T-helper 2 cell treated with Interferon-gamma antibody and Interleukin-4, amounts not matched to agents 5 μg/mL and 100 μg/mL, for 36 hours (primary cell): Measurements from ENCODE around the gene CDC123.
"Not testable (repeated sequence)": the region's sequence is repeated elsewhere in the genome, so short reads cannot be mapped to it uniquely, and the experiment has no call there.

Experiments used
- DNase-seq: peaks from one replicate; pipeline ENCODE4 v3.0.0; 2021; ENCODE audit warnings: low spot score
- H3K27ac Mint-ChIP-seq: one replicate; pipeline ENCODE4 v1.8.0; 2021; ENCODE audit warnings: mild to moderate bottlenecking, mixed read lengths
- H3K27me3 Mint-ChIP-seq: one replicate; pipeline ENCODE4 v1.8.0; 2021; ENCODE audit warnings: low read depth, mixed read lengths
- H3K36me3 Mint-ChIP-seq: one replicate; pipeline ENCODE4 v1.8.0; 2021; ENCODE audit warnings: low read depth, mixed read lengths
- H3K4me1 Mint-ChIP-seq: one replicate; pipeline ENCODE4 v1.8.0; 2021; ENCODE audit warnings: low read depth, mixed read lengths
- H3K4me3 Mint-ChIP-seq: one replicate; pipeline ENCODE4 v1.8.0; 2022; ENCODE audit warnings: mild to moderate bottlenecking, moderate library complexity, mixed read lengths
- H3K9me3 Mint-ChIP-seq: one replicate; pipeline ENCODE4 v1.8.0; 2021; ENCODE audit warnings: mixed read lengths

CDC123 gene

DNA sequence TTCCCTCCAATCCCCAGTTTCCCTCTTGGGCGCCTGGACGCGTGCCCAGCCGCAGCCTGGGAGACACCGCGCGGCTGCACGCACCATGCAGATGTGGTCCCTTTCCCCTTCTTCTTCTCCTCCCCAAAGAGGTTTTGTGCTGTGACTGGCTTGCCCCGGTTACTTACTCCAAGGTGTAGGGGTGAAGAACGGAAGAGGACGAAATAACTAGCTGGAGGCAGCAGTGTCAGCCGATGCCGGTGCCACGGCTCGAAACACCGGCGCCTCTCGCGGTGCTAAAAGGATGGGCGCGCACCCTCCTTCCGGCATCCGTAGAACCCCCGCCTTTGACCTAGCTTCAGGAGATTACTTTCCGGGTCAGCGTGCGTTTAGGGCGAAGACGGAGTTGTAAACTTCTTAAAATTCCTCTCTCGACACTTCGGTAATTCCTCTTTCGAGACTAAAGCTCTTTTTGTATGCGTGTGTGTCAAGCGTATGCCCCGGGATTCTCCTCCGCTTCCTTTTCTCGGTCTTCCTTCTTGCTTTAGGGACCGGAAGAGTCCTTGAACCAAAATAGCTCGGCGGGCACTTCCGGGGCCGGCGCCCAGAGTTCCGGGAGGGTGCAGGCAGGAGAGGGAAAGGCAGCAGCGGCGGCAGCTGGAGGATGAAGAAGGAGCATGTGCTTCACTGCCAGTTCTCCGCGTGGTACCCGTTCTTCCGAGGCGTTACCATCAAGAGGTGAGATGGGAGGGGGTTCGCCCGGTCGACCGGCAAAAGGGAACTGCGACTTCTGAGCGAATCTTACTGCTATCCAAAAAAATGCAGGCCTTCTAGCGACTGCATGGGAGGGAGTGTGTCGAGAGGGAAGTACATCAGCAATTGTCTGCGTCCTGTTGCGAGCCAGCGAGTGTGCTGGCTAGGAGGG, at the start of gene CDC123, which contains the start of gene NUDT5:
Gene CDC123, plus strand, starts transcription at position 586 of the 904 bp plus-strand sequence. Its CDS starts 58 bp downstream, at position 644.
Gene NUDT5, minus strand, starts transcription at position 289 of the 904 bp plus-strand sequence. CDS start 9,600 bp downstream, outside the sequence.
- H3K27ac Mint-ChIP-seq, result peak within 1 kb of the TSS; percentile 98
- DNase-seq, result peak; percentile 85
- peaks cover 33% of the 10 kb centered on the region for H3K36me3 Mint-ChIP-seq
- H3K9me3 Mint-ChIP-seq, result no peaks in the 10 kb centered on the region
- H3K4me3 Mint-ChIP-seq, result peak within 1 kb of the TSS; percentile 90
- H3K4me1 Mint-ChIP-seq, result peaks cover 38% of the 10 kb centered on the region
- H3K27me3 Mint-ChIP-seq, result no peaks in the 10 kb centered on the region

DNA sequence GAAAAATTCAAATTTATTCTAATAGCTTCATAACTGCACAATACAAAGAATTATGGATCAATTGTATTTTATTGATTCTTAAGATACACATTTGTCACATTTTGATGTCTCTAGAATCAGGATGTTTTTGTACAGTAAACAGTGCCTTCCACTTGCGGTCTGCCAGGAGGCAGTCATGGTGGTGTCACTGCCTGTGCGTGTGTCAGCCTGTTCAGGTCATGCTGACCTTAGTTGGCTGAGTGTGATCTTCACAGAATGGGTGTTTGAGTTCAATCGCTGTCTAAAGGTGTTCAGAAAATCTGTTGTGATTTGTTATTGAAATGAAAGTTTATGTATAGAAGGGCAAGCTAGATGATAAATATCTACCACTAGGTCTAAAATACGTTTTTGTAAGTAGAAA, 45.8 kb upstream of the CDC123 start:
- Mint-ChIP-seq H3K27ac (no peak overlapping the region), H3K4me1 (peaks cover 3% of the 10 kb centered on the region), H3K4me3 (no peak overlapping the region), H3K27me3 (no peaks in the 10 kb centered on the region), H3K36me3 (peaks cover 31% of the 10 kb centered on the region), H3K9me3 (no peaks in the 10 kb centered on the region)
- no peak for DNase-seq

DNA sequence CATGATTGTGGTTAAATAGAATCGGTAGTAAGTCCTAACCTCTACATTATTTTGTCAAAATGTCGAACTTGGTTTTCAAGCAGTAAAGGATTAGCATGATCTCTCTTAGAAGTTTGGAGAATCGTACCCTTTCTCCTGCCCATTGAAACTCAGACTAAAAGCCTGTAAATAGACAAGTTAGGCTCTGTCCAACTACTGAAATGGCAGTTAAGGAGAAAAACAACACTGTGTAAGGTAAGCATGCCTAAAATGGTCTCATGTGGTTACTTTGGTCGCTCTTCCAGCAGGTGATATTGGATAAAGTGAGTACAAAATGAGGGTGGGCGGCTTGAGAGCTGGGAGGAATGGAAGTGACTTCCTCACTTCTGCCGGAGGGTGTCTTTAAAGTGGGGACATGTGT, 41.5 kb upstream of the CDC123 start:
- Mint-ChIP-seq H3K4me3 (no peak overlapping the region), H3K36me3 (peaks cover 29% of the 10 kb centered on the region), H3K4me1 (no peaks in the 10 kb centered on the region), H3K27ac (no peak overlapping the region), H3K9me3 (no peaks in the 10 kb centered on the region), H3K27me3 (no peaks in the 10 kb centered on the region)
- no peak for DNase-seq

DNA sequence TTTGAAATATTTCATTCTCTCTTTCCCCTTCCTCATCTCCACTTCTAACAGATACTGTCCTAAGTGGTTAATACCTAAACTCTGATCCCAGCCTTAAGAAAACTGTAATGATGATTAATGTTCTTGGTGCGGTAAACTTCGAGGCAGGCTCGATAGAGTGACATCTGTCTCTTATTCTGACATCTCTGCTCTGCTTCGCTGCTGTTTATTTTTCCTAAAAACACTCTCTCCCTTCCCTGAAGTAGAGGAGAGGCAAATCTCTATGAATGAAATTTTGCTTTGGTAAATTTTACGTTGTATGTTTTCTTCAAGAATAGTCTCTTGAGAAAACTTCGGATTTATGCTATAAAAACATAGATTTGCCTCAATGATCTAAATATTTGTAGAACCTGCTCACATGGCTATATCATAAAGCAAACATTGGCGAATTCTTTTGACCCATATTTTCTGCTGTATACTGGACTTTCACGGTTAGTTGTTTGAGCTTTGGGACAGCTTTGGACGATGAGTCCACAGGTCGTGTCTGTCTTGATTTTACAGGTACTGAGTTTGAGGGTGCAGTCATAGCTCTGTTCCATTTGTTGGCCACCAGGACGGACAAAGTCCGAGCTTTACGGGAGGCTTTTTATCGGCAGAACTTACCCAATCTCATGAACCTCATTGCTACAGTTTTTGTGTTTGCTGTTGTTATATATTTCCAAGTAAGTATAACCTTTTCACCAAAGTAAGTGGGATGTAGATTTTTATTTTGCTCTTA, 39.4 kb upstream of the CDC123 start:
- Mint-ChIP-seq H3K4me3 (no peak overlapping the region), H3K27ac (no peak overlapping the region), H3K36me3 (peaks cover 30% of the 10 kb centered on the region), H3K4me1 (no peaks in the 10 kb centered on the region), H3K9me3 (no peaks in the 10 kb centered on the region), H3K27me3 (no peaks in the 10 kb centered on the region)
- no peak for DNase-seq

GRCh38 chr10:12158111-12158510, 37.9 kb upstream of the CDC123 start:
- H3K4me3 Mint-ChIP-seq, result no peak overlapping the region
- H3K27me3 Mint-ChIP-seq, result no peaks in the 10 kb centered on the region
- no peaks in the 10 kb centered on the region for H3K4me1 Mint-ChIP-seq
- peaks cover 40% of the 10 kb centered on the region for H3K36me3 Mint-ChIP-seq
- no peak overlapping the region for H3K27ac Mint-ChIP-seq
- DNase-seq, result no peak
- H3K9me3 Mint-ChIP-seq, result no peaks in the 10 kb centered on the region

GRCh38 chr10:12160664-12161063, 35.3 kb upstream of the CDC123 start:
- Mint-ChIP-seq H3K4me3 (no peak overlapping the region), H3K4me1 (no peaks in the 10 kb centered on the region), H3K27ac (no peak overlapping the region), H3K27me3 (no peaks in the 10 kb centered on the region), H3K9me3 (no peaks in the 10 kb centered on the region), H3K36me3 (peaks cover 41% of the 10 kb centered on the region)
- no peak for DNase-seq

GRCh38 chr10:12162927-12163326, 33.1 kb upstream of the CDC123 start:
- H3K27me3 Mint-ChIP-seq, result no peaks in the 10 kb centered on the region

GRCh38 chr10:12164085-12164484, 31.9 kb upstream of the CDC123 start:
- Mint-ChIP-seq H3K4me1 (no peaks in the 10 kb centered on the region), H3K27me3 (no peaks in the 10 kb centered on the region), H3K9me3 (no peaks in the 10 kb centered on the region), H3K36me3 (peaks cover 44% of the 10 kb centered on the region), H3K27ac (no peak overlapping the region), H3K4me3 (no peak overlapping the region)
- DNase-seq, result no peak

More at GRCh38 chr10:12162927-12163326, 33.1 kb upstream of the CDC123 start:
- Mint-ChIP-seq H3K4me1 (no peaks in the 10 kb centered on the region), H3K27ac (no peak overlapping the region), H3K9me3 (no peaks in the 10 kb centered on the region), H3K36me3 (peaks cover 42% of the 10 kb centered on the region), H3K4me3 (no peak overlapping the region)
- no peak for DNase-seq

DNA sequence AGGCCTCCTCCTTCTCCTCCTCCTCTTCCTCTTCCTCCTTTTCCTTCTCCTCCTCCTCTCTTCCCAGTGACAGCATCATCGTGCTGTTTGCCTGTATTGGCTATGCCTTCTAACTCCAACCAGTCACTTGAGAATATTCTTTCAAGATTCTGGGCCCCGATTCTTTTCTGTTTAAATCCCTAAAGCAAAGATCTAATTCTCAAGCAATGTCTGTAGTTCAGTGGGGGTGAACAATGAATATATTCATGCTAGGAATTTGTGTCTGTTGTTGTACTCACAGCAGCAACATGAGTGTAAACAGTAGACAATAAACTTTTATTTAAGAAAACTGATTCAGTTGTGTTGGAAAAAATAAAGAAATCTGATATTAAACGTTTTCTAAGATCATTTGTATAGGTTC, 31.0 kb upstream of the CDC123 start:
- H3K27ac Mint-ChIP-seq, result peak overlapping the region; percentile 17
- peaks cover 48% of the 10 kb centered on the region for H3K36me3 Mint-ChIP-seq
- H3K9me3 Mint-ChIP-seq, result no peaks in the 10 kb centered on the region
- DNase-seq, result no peak
- H3K27me3 Mint-ChIP-seq, result no peaks in the 10 kb centered on the region
- H3K4me3 Mint-ChIP-seq, result no peak overlapping the region
- H3K4me1 Mint-ChIP-seq, result no peaks in the 10 kb centered on the region

DNA sequence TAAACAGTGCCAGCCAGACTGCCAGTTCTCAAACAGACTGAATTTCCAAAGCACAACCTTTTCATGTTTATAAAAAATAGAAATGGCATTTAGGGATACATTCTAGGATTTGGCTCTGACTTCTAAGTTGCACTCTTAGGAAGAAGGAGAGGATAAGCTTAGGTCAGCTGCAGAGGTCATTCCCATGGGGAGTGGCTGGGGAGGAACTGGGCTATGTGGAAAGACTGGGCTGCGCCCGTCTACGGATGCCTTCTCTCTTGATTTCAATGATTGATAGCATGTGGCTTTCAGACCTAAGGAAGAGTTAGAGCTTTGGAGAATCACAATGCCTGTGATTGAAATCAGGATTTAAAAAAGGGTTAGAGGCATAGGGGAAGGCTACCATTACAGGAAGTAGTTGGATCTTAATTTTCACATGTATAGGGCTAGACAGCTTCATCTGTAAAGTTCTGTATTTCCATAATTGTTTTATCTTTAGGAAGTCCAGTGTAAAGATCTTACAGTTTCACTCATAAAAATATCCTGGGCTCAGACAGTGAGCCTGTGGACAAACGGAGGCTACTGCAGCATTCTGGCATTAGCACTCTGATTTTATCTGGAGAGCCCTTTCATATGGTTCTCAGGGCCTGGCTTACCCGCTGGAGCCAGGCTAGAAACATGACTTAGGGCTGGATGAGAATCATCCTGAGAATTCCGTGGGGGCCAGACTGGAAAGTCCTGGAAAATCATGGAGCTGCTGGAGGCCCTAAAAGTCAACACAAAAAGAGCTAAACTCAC, 29.8 kb upstream of the CDC123 start:
- no peak for DNase-seq
- H3K9me3 Mint-ChIP-seq, result no peaks in the 10 kb centered on the region
- peaks cover 50% of the 10 kb centered on the region for H3K36me3 Mint-ChIP-seq
- no peaks in the 10 kb centered on the region for H3K27me3 Mint-ChIP-seq
- no peaks in the 10 kb centered on the region for H3K4me1 Mint-ChIP-seq
- H3K27ac Mint-ChIP-seq, result no peak overlapping the region
- H3K4me3 Mint-ChIP-seq, result no peak overlapping the region

DNA sequence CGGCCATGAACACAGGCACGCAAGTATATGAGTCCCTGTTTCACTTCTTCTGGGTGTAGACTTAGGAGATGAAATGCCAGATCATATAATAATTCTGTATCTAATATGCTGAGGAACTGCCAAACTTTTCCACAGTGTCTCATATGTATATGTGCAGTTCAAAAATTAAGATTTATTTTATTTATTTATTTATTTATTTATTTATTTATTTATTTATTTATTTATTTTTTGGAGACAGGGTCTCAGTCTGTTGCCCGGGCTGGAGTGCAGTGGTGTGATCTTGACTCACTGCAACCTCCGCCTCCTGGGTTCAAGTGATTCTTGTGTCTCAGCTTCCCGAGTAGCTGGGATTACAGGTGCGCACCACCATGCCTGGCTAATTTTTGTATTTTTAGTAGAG, 24.5 kb upstream of the CDC123 start:
- not testable (repeated sequence) for H3K4me3 Mint-ChIP-seq, H3K27ac Mint-ChIP-seq

GRCh38 chr10:12177642-12178041, 18.3 kb upstream of the CDC123 start:
- Mint-ChIP-seq H3K9me3 (no peaks in the 10 kb centered on the region), H3K4me3 (no peak overlapping the region), H3K36me3 (peaks cover 49% of the 10 kb centered on the region), H3K27me3 (no peaks in the 10 kb centered on the region), H3K27ac (no peak overlapping the region), H3K4me1 (peaks cover 20% of the 10 kb centered on the region)
- no peak for DNase-seq

More for the DNA sequence above, 24.5 kb upstream of the CDC123 start:
- not testable (repeated sequence) for H3K27me3 Mint-ChIP-seq, H3K4me1 Mint-ChIP-seq, DNase-seq, H3K9me3 Mint-ChIP-seq
- peaks cover 46% of the 10 kb centered on the region for H3K36me3 Mint-ChIP-seq

GRCh38 chr10:12179606-12180170, 16.3 kb upstream of the CDC123 start:
- DNase-seq, result no peak
- Mint-ChIP-seq H3K9me3 (no peaks in the 10 kb centered on the region), H3K4me3 (no peak overlapping the region), H3K4me1 (peaks cover 20% of the 10 kb centered on the region), H3K27ac (peak overlapping the region; percentile 91), H3K27me3 (no peaks in the 10 kb centered on the region), H3K36me3 (peaks cover 50% of the 10 kb centered on the region)
